Measurements from ENCODE around the gene TERC.

The TERC gene

GRCh38 chr3:169769287-169770181 is 4.7 kb upstream of the TERC start, which contains the start of gene ACTRT3:
TSS of gene ACTRT3 (minus strand) at chr3:169769561. CDS start at chr3:169769520, 41 bp downstream.
- H3K4me1 ChIP-seq (ENCODE audit: control insufficient read depth, insufficient read depth, low read length, poor library complexity, severe bottlenecking): peaks cover 7% of the 10 kb centered on the region
- no peaks in the 10 kb centered on the region for H3K9me3 ChIP-seq (ENCODE audit: control insufficient read depth, low read length)
- 8 to 10% methylated on average over 25 to 46 of the region's 51 CpGs for WGBS, 2 experiments (ENCODE audit: insufficient coverage in 2 of 2)
- H3K36me3 ChIP-seq (ENCODE audit: control insufficient read depth, insufficient read depth, low read length): peaks cover 3% of the 10 kb centered on the region
- peak within 1 kb of the TSS; percentile 40 for H3K4me3 ChIP-seq (ENCODE audit: extremely low read depth, insufficient read depth, low read length, poor library complexity, severe bottlenecking)
- peak within 1 kb of the TSS; percentile 88 for H3K27ac ChIP-seq (ENCODE audit: low read depth, low read length, severe bottlenecking)

DNA sequence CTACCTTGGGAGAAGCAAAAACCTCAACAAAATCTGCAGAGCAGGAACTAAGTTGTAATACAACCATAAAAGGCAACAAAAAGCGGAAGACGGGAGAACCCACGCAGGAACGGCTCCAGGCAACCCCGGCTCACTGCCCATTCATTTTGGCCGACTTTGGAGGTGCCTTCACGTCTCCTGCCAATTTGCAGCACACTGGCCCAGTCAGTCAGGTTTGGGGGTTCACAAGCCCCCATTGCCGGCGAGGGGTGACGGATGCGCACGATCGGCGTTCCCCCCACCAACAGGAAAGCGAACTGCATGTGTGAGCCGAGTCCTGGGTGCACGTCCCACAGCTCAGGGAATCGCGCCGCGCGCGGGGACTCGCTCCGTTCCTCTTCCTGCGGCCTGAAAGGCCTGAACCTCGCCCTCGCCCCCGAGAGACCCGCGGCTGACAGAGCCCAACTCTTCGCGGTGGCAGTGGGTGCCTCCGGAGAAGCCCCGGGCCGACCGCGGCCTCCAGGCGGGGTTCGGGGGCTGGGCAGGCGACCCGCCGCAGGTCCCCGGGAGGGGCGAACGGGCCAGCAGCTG is 463 bp downstream of the TERC start:
- WGBS, 2 experiments (ENCODE audit: insufficient coverage in 2 of 2): 74 to 86% methylated on average over 21 to 46 of the region's 46 CpGs
- Histone ChIP-seq H3K9me3 (ENCODE audit: control insufficient read depth, low read length) (peaks cover 8% of the 10 kb centered on the region), H3K4me3 (ENCODE audit: extremely low read depth, insufficient read depth, low read length, poor library complexity, severe bottlenecking) (peak overlapping the region; percentile 29), H3K36me3 (ENCODE audit: control insufficient read depth, insufficient read depth, low read length) (no peaks in the 10 kb centered on the region), H3K4me1 (ENCODE audit: control insufficient read depth, insufficient read depth, low read length, poor library complexity, severe bottlenecking) (no peaks in the 10 kb centered on the region), H3K27ac (ENCODE audit: low read depth, low read length, severe bottlenecking) (no peak overlapping the region)

DNA sequence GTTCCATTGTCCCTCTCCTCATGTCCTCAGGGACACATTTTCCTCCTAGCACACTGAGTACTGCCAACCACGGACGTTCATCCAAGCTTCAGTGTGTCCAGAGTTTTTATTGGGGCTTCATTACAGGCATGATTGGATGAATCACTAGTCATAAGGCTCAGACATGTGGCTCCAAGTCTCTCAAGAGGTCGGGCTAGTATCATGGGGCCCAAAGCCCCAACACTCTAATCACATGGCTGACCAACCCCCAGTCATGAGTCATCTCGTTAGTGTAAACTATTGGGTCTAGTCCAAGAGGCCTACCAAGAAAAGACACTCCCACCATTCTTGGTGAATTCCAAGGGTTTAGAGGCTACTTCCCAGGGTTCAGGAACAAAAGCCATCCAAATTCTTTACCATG is 4.4 kb downstream of the TERC start:
- Histone ChIP-seq H3K9me3 (ENCODE audit: control insufficient read depth, low read length) (peaks cover 8% of the 10 kb centered on the region), H3K36me3 (ENCODE audit: control insufficient read depth, insufficient read depth, low read length) (no peaks in the 10 kb centered on the region), H3K4me3 (ENCODE audit: extremely low read depth, insufficient read depth, low read length, poor library complexity, severe bottlenecking) (no peak overlapping the region), H3K4me1 (ENCODE audit: control insufficient read depth, insufficient read depth, low read length, poor library complexity, severe bottlenecking) (no peaks in the 10 kb centered on the region), H3K27ac (ENCODE audit: low read depth, low read length, severe bottlenecking) (no peak overlapping the region)
- 80% methylated on average over 1 of the region's 4 CpGs; no CpG with 5 or more reads in 1 of the 2 experiments for WGBS, 2 experiments (ENCODE audit: insufficient coverage in 2 of 2)

DNA sequence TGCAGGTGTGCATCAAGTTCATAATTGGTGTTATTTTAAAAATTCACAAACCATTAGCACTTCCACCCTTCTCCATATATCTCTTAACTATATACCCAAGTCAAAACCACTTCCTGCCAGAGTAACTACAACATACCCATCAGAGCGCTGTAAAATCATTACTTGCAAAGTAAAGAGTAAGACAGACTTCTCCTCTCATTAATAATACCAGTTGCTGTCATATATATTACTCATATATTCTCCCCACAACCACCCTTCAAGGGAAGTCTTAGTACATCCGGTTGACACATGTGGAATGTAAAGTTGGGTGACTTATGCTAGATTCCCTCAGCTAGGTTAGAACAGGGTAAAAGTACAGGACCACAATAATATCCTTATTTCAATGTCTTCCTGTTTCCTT is 5.6 kb downstream of the TERC start:
- 100% methylated on average over 1 of the region's 2 CpGs for WGBS, 2 experiments (ENCODE audit: insufficient coverage in 2 of 2)
- Histone ChIP-seq H3K9me3 (ENCODE audit: control insufficient read depth, low read length) (peaks cover 8% of the 10 kb centered on the region), H3K36me3 (ENCODE audit: control insufficient read depth, insufficient read depth, low read length) (no peaks in the 10 kb centered on the region)

GRCh38 chr3:169758359-169758994 is 6.4 kb downstream of the TERC start:
- H3K36me3 ChIP-seq (ENCODE audit: control insufficient read depth, insufficient read depth, low read length): no peaks in the 10 kb centered on the region
- H3K4me1 ChIP-seq (ENCODE audit: control insufficient read depth, insufficient read depth, low read length, poor library complexity, severe bottlenecking): no peaks in the 10 kb centered on the region
- 80 to 83% methylated on average over 1 to 2 of the region's 5 CpGs for WGBS, 2 experiments (ENCODE audit: insufficient coverage in 2 of 2)
- no peak overlapping the region for H3K27ac ChIP-seq (ENCODE audit: low read depth, low read length, severe bottlenecking)
- no peak overlapping the region for H3K4me3 ChIP-seq (ENCODE audit: extremely low read depth, insufficient read depth, low read length, poor library complexity, severe bottlenecking)
- peaks cover 5% of the 10 kb centered on the region for H3K9me3 ChIP-seq (ENCODE audit: control insufficient read depth, low read length)

More for the DNA sequence above, 5.6 kb downstream of the TERC start:
- H3K4me1 ChIP-seq (ENCODE audit: control insufficient read depth, insufficient read depth, low read length, poor library complexity, severe bottlenecking): no peaks in the 10 kb centered on the region
- no peak overlapping the region for H3K4me3 ChIP-seq (ENCODE audit: extremely low read depth, insufficient read depth, low read length, poor library complexity, severe bottlenecking)
- no peak overlapping the region for H3K27ac ChIP-seq (ENCODE audit: low read depth, low read length, severe bottlenecking)

- 88 to 100% methylated on average over 1 of the region's 2 CpGs for WGBS, 2 experiments (ENCODE audit: insufficient coverage in 2 of 2)
Observed at GRCh38 chr3:169755488-169755887, 9.4 kb downstream of the TERC start.

GRCh38 chr3:169754711-169755110 is 10.1 kb downstream of the TERC start:
- H3K4me1 ChIP-seq (ENCODE audit: control insufficient read depth, insufficient read depth, low read length, poor library complexity, severe bottlenecking): no peaks in the 10 kb centered on the region
- no peak overlapping the region for H3K27ac ChIP-seq (ENCODE audit: low read depth, low read length, severe bottlenecking)
- H3K36me3 ChIP-seq (ENCODE audit: control insufficient read depth, insufficient read depth, low read length): no peaks in the 10 kb centered on the region
- WGBS, 2 experiments (ENCODE audit: insufficient coverage in 2 of 2): 79 to 88% methylated on average over 2 to 3 of the region's 3 CpGs
- H3K4me3 ChIP-seq (ENCODE audit: extremely low read depth, insufficient read depth, low read length, poor library complexity, severe bottlenecking): no peak overlapping the region
- H3K9me3 ChIP-seq (ENCODE audit: control insufficient read depth, low read length): no peaks in the 10 kb centered on the region

More at GRCh38 chr3:169755488-169755887, 9.4 kb downstream of the TERC start:
- Histone ChIP-seq H3K27ac (ENCODE audit: low read depth, low read length, severe bottlenecking) (no peak overlapping the region), H3K9me3 (ENCODE audit: control insufficient read depth, low read length) (no peaks in the 10 kb centered on the region), H3K36me3 (ENCODE audit: control insufficient read depth, insufficient read depth, low read length) (no peaks in the 10 kb centered on the region), H3K4me1 (ENCODE audit: control insufficient read depth, insufficient read depth, low read length, poor library complexity, severe bottlenecking) (no peaks in the 10 kb centered on the region), H3K4me3 (ENCODE audit: extremely low read depth, insufficient read depth, low read length, poor library complexity, severe bottlenecking) (no peak overlapping the region)

DNA sequence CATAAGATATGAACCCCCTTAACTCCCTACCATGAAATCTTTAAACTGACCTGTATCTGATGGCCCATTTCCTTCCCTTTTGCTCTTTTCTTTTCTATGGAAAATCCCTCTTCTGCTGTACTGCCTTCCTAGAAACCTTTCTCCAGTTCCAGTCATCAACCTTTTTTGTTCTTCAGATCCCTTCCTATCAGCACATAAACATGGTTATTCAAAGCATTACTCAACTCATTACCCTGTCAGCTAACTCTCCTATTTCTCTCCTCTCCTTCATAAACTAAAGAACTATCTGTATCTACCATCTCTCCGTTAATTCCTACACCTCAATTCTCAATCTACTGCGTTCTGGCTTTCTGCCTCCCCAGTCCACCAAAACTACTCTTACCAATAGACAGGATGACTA is 13.0 kb downstream of the TERC start:
- no peaks in the 10 kb centered on the region for H3K4me1 ChIP-seq (ENCODE audit: control insufficient read depth, insufficient read depth, low read length, poor library complexity, severe bottlenecking)
- H3K4me3 ChIP-seq (ENCODE audit: extremely low read depth, insufficient read depth, low read length, poor library complexity, severe bottlenecking): no peak overlapping the region
- H3K36me3 ChIP-seq (ENCODE audit: control insufficient read depth, insufficient read depth, low read length): no peaks in the 10 kb centered on the region
- 83 to 100% methylated on average over 1 of the region's 2 CpGs for WGBS, 2 experiments (ENCODE audit: insufficient coverage in 2 of 2)
- no peaks in the 10 kb centered on the region for H3K9me3 ChIP-seq (ENCODE audit: control insufficient read depth, low read length)
- no peak overlapping the region for H3K27ac ChIP-seq (ENCODE audit: low read depth, low read length, severe bottlenecking)

DNA sequence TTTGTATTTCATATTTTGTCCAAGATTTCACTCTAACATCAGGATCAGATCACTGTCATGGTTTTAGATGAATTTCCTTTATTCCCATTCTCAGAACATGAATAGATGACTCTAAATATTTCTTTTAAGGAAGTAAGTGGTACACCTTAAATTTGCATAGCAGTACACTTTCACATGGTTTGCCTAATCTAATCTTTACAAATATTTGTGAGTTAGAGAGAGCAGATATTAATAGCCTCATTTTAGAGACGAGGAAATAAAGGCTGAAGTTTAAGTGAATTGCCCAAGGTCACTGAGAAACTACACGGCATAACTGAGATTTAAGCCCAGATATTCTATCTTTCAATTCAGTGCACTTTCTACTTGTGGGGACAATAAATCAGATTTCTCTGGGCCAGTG is 14.2 kb downstream of the TERC start:
- no peak overlapping the region for H3K27ac ChIP-seq (ENCODE audit: low read depth, low read length, severe bottlenecking)
- 83 to 100% methylated on average over 1 to 2 of the region's 2 CpGs for WGBS, 2 experiments (ENCODE audit: insufficient coverage in 2 of 2)
- no peaks in the 10 kb centered on the region for H3K36me3 ChIP-seq (ENCODE audit: control insufficient read depth, insufficient read depth, low read length)
- no peak overlapping the region for H3K4me3 ChIP-seq (ENCODE audit: extremely low read depth, insufficient read depth, low read length, poor library complexity, severe bottlenecking)
- no peaks in the 10 kb centered on the region for H3K4me1 ChIP-seq (ENCODE audit: control insufficient read depth, insufficient read depth, low read length, poor library complexity, severe bottlenecking)
- no peaks in the 10 kb centered on the region for H3K9me3 ChIP-seq (ENCODE audit: control insufficient read depth, low read length)

- Histone ChIP-seq H3K4me1 (ENCODE audit: control insufficient read depth, insufficient read depth, low read length, poor library complexity, severe bottlenecking) (no peaks in the 10 kb centered on the region), H3K27ac (ENCODE audit: low read depth, low read length, severe bottlenecking) (no peak overlapping the region), H3K36me3 (ENCODE audit: control insufficient read depth, insufficient read depth, low read length) (no peaks in the 10 kb centered on the region), H3K4me3 (ENCODE audit: extremely low read depth, insufficient read depth, low read length, poor library complexity, severe bottlenecking) (no peak overlapping the region), H3K9me3 (ENCODE audit: control insufficient read depth, low read length) (no peaks in the 10 kb centered on the region)
- 80 to 92% methylated on average over 3 of the region's 3 CpGs for WGBS, 2 experiments (ENCODE audit: insufficient coverage in 2 of 2)
Observed at GRCh38 chr3:169748670-169749069, 16.2 kb downstream of the TERC start.

Measured in mesodermal cell (in vitro differentiated cells).